HG03066 (cell line): Measurements from ENCODE around the gene PPEF2.

Source experiments
- ATAC-seq: cut with Tn5 transposase; IDR thresholded peaks from one replicate; pipeline ENCODE4 v1.9.1; 2021; ENCODE audit warnings: low read depth; ENCODE audit not compliant: unreplicated experiment

Gene PPEF2

DNA sequence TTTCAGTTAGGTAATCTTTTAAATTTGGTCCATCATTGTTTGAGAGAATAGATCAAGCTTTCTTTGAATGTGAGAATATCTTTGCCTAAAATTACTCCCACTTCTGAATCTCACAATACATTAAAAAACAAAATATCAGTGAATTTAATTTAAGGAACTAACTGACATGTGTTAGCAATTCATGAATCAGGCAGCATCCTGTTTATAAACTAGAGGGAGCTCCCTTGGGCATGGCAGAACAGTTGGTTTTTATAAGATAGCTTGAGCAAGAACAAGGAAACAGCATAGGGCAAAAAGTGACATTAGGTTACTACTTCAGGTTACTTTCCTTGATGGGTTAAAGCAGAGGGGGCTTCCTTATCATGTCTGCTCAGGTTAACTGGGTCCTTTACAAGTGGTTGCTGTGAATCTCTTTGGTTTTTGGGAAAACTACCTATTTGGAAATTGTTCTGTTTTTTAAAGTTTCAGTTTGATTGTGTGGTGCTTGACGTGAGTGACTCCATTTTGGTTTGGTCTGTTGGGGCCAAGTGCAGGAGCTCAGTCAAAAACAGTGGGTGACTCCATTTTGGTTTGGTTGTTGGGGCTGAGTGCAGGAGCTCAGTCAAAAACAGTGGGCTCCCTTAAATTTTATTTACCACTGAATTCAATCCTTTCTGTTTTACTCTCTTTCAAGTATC is 68.0 kb downstream of the PPEF2 start:
- no peak for ATAC-seq

- no peak for ATAC-seq
Observed at GRCh38 chr4:75831856-75832405, 70.3 kb downstream of the PPEF2 start.

- no peak for ATAC-seq
Observed at GRCh38 chr4:75830906-75831305, 71.3 kb downstream of the PPEF2 start.

- ATAC-seq, result no peak
Observed at GRCh38 chr4:75823812-75824211, 78.4 kb downstream of the PPEF2 start.

DNA sequence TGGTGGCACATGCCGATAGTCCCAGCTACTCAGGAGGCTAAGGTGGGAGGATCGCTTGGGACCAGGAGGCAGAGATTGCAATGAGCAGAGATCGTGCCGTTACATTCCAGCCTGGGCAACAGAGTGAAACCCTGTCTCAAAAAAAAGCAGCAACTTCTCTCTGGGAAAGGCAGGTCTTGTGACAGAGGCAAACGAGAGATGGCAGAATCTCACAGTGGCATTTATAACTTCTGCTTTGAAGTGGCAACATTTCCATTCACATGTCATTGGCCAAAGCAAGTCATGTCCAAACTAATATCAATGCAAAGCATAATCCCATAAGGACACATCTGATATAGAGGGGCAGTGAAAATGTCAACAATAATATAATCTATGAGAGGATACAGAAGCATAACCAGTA is 79.8 kb downstream of the PPEF2 start:
- no peak for ATAC-seq

GRCh38 chr4:75821966-75822365 is 80.3 kb downstream of the PPEF2 start:
- ATAC-seq, result no peak

GRCh38 chr4:75821216-75821615 is 81.0 kb downstream of the PPEF2 start:
- no peak for ATAC-seq

DNA sequence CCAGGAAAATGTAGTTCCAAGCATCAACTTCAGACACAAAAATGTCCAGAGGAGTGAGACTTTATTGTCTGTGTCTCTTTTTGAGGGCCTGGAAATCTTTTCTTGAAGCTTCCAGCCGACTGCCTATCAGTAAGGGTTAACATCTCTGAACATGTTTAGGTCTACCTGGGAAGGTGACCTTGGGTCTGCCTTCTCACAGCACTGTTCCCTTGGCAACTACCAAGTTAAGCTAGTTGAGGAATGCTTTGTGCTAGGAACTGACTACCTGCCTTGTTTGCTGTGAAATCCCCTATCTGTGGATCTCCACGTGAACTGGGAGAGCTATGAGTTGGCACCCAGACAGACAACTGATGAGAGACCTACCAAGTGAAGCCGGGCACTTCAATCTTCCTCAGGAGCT is 81.6 kb downstream of the PPEF2 start:
- no peak for ATAC-seq

DNA sequence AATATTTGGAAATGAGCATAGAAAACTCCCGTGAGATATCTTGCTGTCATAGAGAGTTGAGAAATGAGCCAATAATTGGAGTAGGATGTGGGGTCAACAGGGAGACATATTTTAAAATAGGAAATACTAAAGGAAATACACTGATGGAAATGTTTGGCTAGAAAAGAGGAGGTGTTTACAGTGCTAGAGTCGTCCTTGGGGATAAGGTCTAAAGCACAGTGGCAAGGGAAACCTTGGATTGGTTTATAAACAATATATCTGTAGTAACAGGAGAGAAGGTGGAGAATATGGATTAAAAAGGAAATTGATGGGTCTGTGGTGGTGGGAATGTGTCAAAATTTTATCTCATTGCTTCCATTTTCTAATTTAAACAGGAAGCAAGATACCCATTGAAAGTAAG is 82.1 kb downstream of the PPEF2 start:
- no peak for ATAC-seq

GRCh38 chr4:75819121-75819520 is 83.1 kb downstream of the PPEF2 start:
- no peak for ATAC-seq

GRCh38 chr4:75817901-75818300 is 84.4 kb downstream of the PPEF2 start:
- ATAC-seq, result no peak
